Memory B cell (primary cell): ENCODE measurements around the gene FGF21.
A peak's percentile ranks its signal among the peaks of the same experiment; 100 is the strongest.

Experiments
- ATAC-seq: fragments of 150-1000 bp; cut with Tn5 transposase; 2 replicates; pipeline ENCODE4 v1.10.0; 2021; ENCODE audit warnings: low read depth, mild to moderate bottlenecking, moderate library complexity
- DNase-seq, 2 donors: peaks; one replicate each; pipeline ENCODE4 v3.0.0; 2022; ENCODE audit warnings: low spot score in 2 of 2
- H3K27ac Mint-ChIP-seq: one replicate; pipeline ENCODE4 v1.8.0; 2022; ENCODE audit warnings: mild to moderate bottlenecking, moderate library complexity, mixed read lengths
- H3K27me3 Mint-ChIP-seq: one replicate; pipeline ENCODE4 v1.8.0; 2022; ENCODE audit warnings: mixed read lengths
- H3K36me3 Mint-ChIP-seq: one replicate; pipeline ENCODE4 v1.8.0; 2022; ENCODE audit warnings: mild to moderate bottlenecking, mixed read lengths
- H3K4me1 Mint-ChIP-seq: one replicate; pipeline ENCODE4 v1.8.0; 2022; ENCODE audit warnings: mixed read lengths
- H3K4me3 Mint-ChIP-seq: one replicate; pipeline ENCODE4 v1.8.0; 2022; ENCODE audit warnings: mild to moderate bottlenecking, moderate library complexity, mixed read lengths
- H3K9me3 Mint-ChIP-seq: one replicate; pipeline ENCODE4 v1.8.0; 2022; ENCODE audit warnings: mixed read lengths

FGF21 gene

GRCh38 chr19:48740164-48740972, 15.0 kb upstream of the FGF21 start, which contains the start of gene RASIP1:
Gene RASIP1 (minus strand): TSS chr19:48740610. CDS start chr19:48740282, 328 bp downstream.
- peak within 1 kb of the TSS; percentile 50 for H3K4me3 Mint-ChIP-seq
- no peaks in the 10 kb centered on the region for H3K36me3 Mint-ChIP-seq
- DNase-seq (no peak), ATAC-seq (no peak)
- H3K9me3 Mint-ChIP-seq: peaks cover 1% of the 10 kb centered on the region
- H3K4me1 Mint-ChIP-seq: peaks cover 10% of the 10 kb centered on the region
- H3K27me3 Mint-ChIP-seq: peaks cover 10% of the 10 kb centered on the region
- no peak within 1 kb of the TSS for H3K27ac Mint-ChIP-seq

- Mint-ChIP-seq H3K27me3 (peaks cover 16% of the 10 kb centered on the region), H3K36me3 (no peaks in the 10 kb centered on the region), H3K27ac (no peak overlapping the region), H3K4me1 (peaks cover 10% of the 10 kb centered on the region), H3K4me3 (peak overlapping the region; percentile 37), H3K9me3 (peaks cover 1% of the 10 kb centered on the region)
- DNase-seq (no peak), ATAC-seq (no peak)
These were observed 14.0 kb upstream of the FGF21 start for GRCh38 chr19:48741129-48741999.

- Mint-ChIP-seq H3K9me3 (no peaks in the 10 kb centered on the region), H3K27ac (no peak overlapping the region), H3K4me1 (peaks cover 10% of the 10 kb centered on the region), H3K36me3 (no peaks in the 10 kb centered on the region), H3K4me3 (no peak overlapping the region), H3K27me3 (peaks cover 17% of the 10 kb centered on the region)
- no peak for DNase-seq
- ATAC-seq: no peak
These were observed 13.2 kb upstream of the FGF21 start for GRCh38 chr19:48742096-48742495.

GRCh38 chr19:48745208-48745995, 9.9 kb upstream of the FGF21 start:
- H3K27ac Mint-ChIP-seq: no peak overlapping the region
- peaks cover 23% of the 10 kb centered on the region for H3K27me3 Mint-ChIP-seq
- no peak overlapping the region for H3K4me3 Mint-ChIP-seq
- DNase-seq (no peak), ATAC-seq (peak; percentile 83)
- no peaks in the 10 kb centered on the region for H3K9me3 Mint-ChIP-seq
- peaks cover 4% of the 10 kb centered on the region for H3K4me1 Mint-ChIP-seq
- H3K36me3 Mint-ChIP-seq: no peaks in the 10 kb centered on the region

GRCh38 chr19:48746110-48746509, 9.2 kb upstream of the FGF21 start:
- ATAC-seq: no peak
- H3K27me3 Mint-ChIP-seq: peaks cover 26% of the 10 kb centered on the region
- H3K27ac Mint-ChIP-seq: no peak overlapping the region
- DNase-seq: no peak
- no peaks in the 10 kb centered on the region for H3K9me3 Mint-ChIP-seq
- no peaks in the 10 kb centered on the region for H3K36me3 Mint-ChIP-seq
- H3K4me3 Mint-ChIP-seq: no peak overlapping the region
- peaks cover 4% of the 10 kb centered on the region for H3K4me1 Mint-ChIP-seq

DNA sequence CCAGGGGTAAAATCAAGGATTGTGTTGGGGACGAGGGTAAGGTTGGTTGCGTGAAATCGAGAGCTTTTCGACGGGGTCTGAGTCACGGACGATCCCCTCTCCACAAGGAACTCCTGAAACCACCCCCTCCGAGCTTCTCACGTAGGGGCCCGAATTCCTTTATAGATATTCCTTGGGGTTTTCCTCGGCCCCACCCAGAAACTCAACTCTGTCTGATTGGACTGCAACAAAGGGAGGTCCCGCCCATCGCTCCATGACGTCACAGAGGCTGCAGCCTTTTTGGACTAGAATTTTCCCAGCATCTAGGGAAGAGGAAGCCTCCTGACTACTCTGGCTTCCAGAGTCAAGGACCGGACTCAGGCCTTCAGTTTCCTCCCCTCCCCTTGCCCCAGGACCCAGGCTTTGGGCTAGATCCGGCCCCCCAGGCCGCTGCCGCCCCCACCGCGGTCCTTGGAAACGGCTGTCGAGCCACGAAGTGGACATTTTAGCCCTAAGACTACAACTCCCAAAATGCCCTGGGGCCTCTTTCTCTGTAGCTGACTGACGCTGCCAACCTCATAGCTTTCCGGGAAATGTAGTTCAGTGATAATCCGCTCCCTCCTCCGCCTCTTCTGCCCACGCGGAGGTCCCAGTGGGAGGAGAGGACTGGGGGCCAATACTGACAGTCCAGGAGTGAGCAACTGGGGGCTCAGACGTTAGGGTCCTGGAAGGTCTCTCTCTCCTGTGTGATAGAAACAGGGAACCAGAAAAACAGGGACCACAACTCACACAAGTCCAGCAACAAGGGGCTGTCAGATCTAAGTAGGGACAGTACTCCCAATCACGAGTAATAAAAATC, 8.4 kb upstream of the FGF21 start, which contains the start of gene IZUMO1:
Gene IZUMO1 (minus strand): TSS at position 172 of the 838 bp plus-strand sequence. CDS start 1,050 bp downstream, outside the sequence.
- Mint-ChIP-seq H3K9me3 (no peaks in the 10 kb centered on the region), H3K4me1 (peaks cover 5% of the 10 kb centered on the region), H3K27me3 (peaks cover 28% of the 10 kb centered on the region), H3K4me3 (no peak within 1 kb of the TSS), H3K36me3 (no peaks in the 10 kb centered on the region), H3K27ac (no peak within 1 kb of the TSS)
- peak in 1 of 2 donors; percentile 38 for DNase-seq
- ATAC-seq: peak; percentile 67

DNA sequence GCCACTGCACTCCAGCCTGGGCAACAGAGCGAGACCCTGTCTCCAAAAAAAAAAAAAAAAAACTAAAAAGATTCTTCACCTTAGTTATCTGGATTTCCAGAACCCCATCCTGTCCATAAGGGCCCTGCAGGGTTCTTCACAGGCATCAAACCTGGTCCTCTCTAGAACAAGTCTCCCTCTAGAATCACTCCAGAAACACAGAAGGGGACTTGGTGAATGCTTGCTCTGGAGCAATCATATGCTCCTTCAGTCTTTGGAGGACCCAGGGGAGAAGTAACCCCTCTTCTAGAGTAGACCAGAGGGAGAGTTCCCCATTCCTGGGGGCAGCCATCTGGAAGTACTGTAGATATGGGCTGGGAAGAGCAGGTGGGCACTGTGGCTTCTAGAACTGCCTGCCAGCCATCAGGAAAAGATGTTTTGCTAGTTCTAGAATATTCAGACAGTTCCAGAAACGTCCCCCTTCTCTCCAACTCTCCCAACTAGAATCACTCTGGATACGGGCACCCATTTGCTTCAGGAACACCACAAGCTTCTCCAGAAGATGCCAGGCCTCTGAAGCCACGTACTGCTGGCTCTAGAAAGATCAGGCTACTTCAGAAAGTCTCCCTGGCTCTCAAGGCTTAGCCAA, 5.6 kb upstream of the FGF21 start:
- H3K36me3 Mint-ChIP-seq: no peaks in the 10 kb centered on the region
- H3K9me3 Mint-ChIP-seq: no peaks in the 10 kb centered on the region
- no peak overlapping the region for H3K27ac Mint-ChIP-seq
- peaks cover 15% of the 10 kb centered on the region for H3K4me1 Mint-ChIP-seq
- ATAC-seq: no peak
- no peak for DNase-seq
- H3K4me3 Mint-ChIP-seq: no peak overlapping the region
- peaks cover 31% of the 10 kb centered on the region for H3K27me3 Mint-ChIP-seq

DNA sequence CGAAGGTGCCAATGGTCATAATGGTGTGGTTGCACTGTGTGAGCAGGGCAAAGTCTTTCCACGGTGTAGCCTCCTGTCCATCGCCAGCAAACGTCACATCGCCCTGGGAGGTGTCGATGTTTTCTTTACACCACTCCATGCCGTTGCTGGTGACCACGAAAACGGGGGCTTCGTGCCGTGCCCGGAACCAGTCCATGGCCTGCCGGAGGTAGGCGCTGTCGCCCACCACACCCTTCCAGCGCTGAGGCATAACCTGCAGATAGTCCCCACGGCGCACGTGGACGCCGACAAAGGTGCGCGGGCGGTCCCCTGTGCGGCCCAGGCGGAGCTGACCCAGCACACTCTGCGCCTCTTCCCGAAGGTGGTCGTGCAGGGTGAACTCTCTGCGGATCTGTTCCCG, 5.0 kb upstream of the FGF21 start:
- no peak for ATAC-seq
- peaks cover 15% of the 10 kb centered on the region for H3K4me1 Mint-ChIP-seq
- no peak overlapping the region for H3K27ac Mint-ChIP-seq
- no peaks in the 10 kb centered on the region for H3K36me3 Mint-ChIP-seq
- no peaks in the 10 kb centered on the region for H3K9me3 Mint-ChIP-seq
- no peak for DNase-seq
- H3K27me3 Mint-ChIP-seq: peaks cover 32% of the 10 kb centered on the region
- no peak overlapping the region for H3K4me3 Mint-ChIP-seq

DNA sequence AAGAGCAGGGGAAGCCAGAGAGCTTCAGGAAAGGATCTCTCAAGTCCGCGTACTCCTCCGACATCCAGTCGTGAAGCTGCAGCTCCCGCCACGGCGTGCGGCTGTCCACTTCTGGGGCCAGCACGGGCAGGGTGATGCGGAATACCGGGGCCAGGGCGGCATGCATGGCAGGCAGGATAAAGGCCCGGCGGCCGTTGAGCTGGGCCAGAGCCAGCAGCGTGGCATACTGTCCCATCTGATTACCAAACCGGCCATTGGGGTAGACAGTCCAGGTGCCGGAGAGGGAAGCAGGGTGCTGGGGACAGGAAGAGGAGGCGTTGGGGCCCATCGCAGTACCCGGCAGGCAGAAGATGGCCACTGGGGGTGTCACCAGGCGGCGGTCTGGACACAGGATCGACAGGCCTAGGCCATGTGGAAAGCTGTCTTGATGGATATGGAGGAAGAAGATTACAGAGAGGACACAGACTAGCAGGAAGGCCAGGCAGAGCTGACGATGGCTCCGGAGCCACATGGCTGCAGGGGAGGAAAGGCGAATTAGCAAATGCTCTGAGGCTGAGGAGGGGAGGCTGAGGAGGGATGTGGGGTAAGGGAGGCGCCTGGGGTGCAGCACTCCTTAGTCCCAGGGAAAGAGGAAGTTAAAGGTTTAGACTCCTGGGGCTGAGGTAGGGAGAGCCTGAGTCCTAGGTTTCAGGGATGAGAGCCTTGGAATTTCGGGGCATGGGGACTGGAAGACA, 4.4 kb upstream of the FGF21 start:
- no peaks in the 10 kb centered on the region for H3K9me3 Mint-ChIP-seq
- H3K27me3 Mint-ChIP-seq: peaks cover 29% of the 10 kb centered on the region
- DNase-seq (no peak), ATAC-seq (no peak)
- H3K36me3 Mint-ChIP-seq: no peaks in the 10 kb centered on the region
- no peak overlapping the region for H3K27ac Mint-ChIP-seq
- peaks cover 15% of the 10 kb centered on the region for H3K4me1 Mint-ChIP-seq
- H3K4me3 Mint-ChIP-seq: peak overlapping the region; percentile 32

DNA sequence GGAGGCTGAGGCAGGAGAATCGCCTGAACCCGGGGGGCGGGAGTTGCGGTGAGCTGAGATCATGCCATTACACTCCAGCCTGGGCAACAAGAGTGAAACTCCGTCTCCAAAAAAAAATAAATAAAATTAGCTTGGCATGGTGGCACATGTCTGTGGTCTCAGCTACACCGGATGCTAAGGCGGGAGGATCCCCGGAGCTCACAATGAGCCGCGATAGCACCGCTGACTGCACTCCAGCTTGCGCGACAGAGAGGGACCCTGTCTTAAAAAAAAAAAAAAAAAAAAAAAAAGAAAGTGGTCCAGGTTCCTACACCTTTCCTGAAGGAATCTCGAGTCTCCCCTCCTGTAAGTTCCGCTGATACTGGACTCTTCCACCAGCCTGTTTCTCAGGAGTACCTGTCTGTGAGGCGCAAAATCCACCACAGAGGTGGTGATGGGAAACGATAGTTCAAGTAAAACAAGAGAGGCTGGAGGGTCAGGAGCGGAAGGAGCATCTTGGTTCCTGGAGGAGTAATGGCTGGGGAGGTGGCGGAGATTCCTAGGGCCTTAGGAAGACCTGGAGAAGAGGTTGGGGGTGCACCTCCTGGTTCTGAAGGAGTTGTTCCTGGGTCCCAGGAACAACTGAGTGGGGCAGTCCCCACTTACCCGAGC, 3.4 kb upstream of the FGF21 start:
- no peaks in the 10 kb centered on the region for H3K36me3 Mint-ChIP-seq
- H3K9me3 Mint-ChIP-seq: no peaks in the 10 kb centered on the region
- ATAC-seq (no peak), DNase-seq (no peak)
- H3K4me1 Mint-ChIP-seq: peaks cover 15% of the 10 kb centered on the region
- no peak overlapping the region for H3K27ac Mint-ChIP-seq
- H3K4me3 Mint-ChIP-seq: peak overlapping the region; percentile 69
- H3K27me3 Mint-ChIP-seq: peaks cover 26% of the 10 kb centered on the region

GRCh38 chr19:48752496-48753365, 2.6 kb upstream of the FGF21 start, which contains the start of gene FUT1:
Gene FUT1 (minus strand): TSS chr19:48752641. CDS start chr19:48751281, 1,360 bp downstream.
- Mint-ChIP-seq H3K27ac (no peak within 1 kb of the TSS), H3K27me3 (peaks cover 23% of the 10 kb centered on the region), H3K36me3 (no peaks in the 10 kb centered on the region), H3K4me3 (peak within 1 kb of the TSS; percentile 75), H3K9me3 (no peaks in the 10 kb centered on the region), H3K4me1 (peaks cover 15% of the 10 kb centered on the region)
- no peak for DNase-seq
- peak; percentile 80 for ATAC-seq
